K562 (cell line): ENCODE data around the gene PPP1R13L. TPM values are rescaled to one million over a fixed set of nuclear protein-coding genes. Genes with fewer than 3 reads are reported as not detected.
A peak's percentile ranks its signal among the peaks of the same experiment; 100 is the strongest.

ENCODE experiments used
- AFF1 ChIP-seq, 2 experiments: fragments of 450-650 bp; IDR thresholded peaks; 2 replicates each; pipeline ENCODE4 v1.6.1; 2018; ENCODE audit warnings: mild to moderate bottlenecking in 2 of 2, low read depth in 1 of 2; ENCODE audit not compliant: partially characterized antibody in 2 of 2
- BRCA1 ChIP-seq, 2 experiments: fragments of 450-650 bp in 1 of 2; sonication (generic) in 1 of 2; formaldehyde crosslinking in 1 of 2; IDR thresholded peaks; 2 replicates each; pipeline versions ENCODE4 v1.5.0 to v1.6.1; 2017 to 2020; ENCODE audit warnings: mild to moderate bottlenecking in 1 of 2, missing genetic modification reagents in 1 of 2
- CBFA2T2 ChIP-seq: fragments of 450-650 bp; conservative IDR thresholded peaks from 2 replicates; pipeline ENCODE4 v1.6.1; 2017; ENCODE audit warnings: mild to moderate bottlenecking
- CC2D1A ChIP-seq: fragments of 450-650 bp; IDR thresholded peaks from 2 replicates; pipeline ENCODE4 v1.6.1; 2017; ENCODE audit warnings: mild to moderate bottlenecking
- CHD4 ChIP-seq: fragments of 200-600 bp; sonication (generic); IDR thresholded peaks from 3 replicates; pipeline ENCODE4 v1.6.1; 2012; ENCODE audit warnings: low read depth, mild to moderate bottlenecking, mixed read lengths, low read length, inconsistent platforms; ENCODE audit not compliant: insufficient read depth, insufficient replicate concordance, poor library complexity, severe bottlenecking
- E2F3 ChIP-seq: fragments of 250-450 bp; sonication (Bioruptor Pico); IDR thresholded peaks from 2 replicates; pipeline ENCODE4 v1.4.0; 2020; ENCODE audit warnings: mild to moderate bottlenecking
- GATAD2A ChIP-seq: fragments of 450-650 bp; IDR thresholded peaks from 2 replicates; pipeline ENCODE4 v1.6.1; 2017
- HES1 ChIP-seq: fragments of 450-650 bp; IDR thresholded peaks from 2 replicates; pipeline ENCODE4 v1.6.1; 2016; ENCODE audit warnings: low read depth, mild to moderate bottlenecking, moderate library complexity
- IRF1 ChIP-seq: sonication (generic); formaldehyde crosslinking; IDR thresholded peaks from 2 replicates; pipeline ENCODE4 v1.8.0; 2022; ENCODE audit warnings: missing genetic modification reagents, mild to moderate bottlenecking, borderline replicate concordance
- KHSRP ChIP-seq: fragments of 450-650 bp; IDR thresholded peaks from 2 replicates; pipeline ENCODE4 v1.6.1; 2017
- MAFK ChIP-seq: IDR thresholded peaks from 2 replicates; pipeline ENCODE4 v1.6.1; 2011; ENCODE audit warnings: low read length, improper control_type of control experiment
- PYGO2 ChIP-seq: fragments of 450-650 bp; IDR thresholded peaks from 2 replicates; pipeline ENCODE4 v1.6.1; 2016; ENCODE audit warnings: mild to moderate bottlenecking, missing genetic modification characterization, moderate library complexity, missing compliant biosample characterization
- RBM25 ChIP-seq: fragments of 200-400 bp; formaldehyde crosslinking; IDR thresholded peaks from 2 replicates; pipeline ENCODE4 v1.6.1; 2018; ENCODE audit warnings: low read length, low read depth, moderate library complexity; ENCODE audit not compliant: severe bottlenecking
- SAFB ChIP-seq: fragments of 200-400 bp; formaldehyde crosslinking; IDR thresholded peaks from 2 replicates; pipeline ENCODE4 v1.6.1; 2017; ENCODE audit warnings: low read depth, low read length, borderline replicate concordance
- SIX5 ChIP-seq, 2 experiments: IDR thresholded peaks; 2 replicates each; pipeline ENCODE4 v1.6.1; 2011; ENCODE audit warnings: low read length in 2 of 2, borderline replicate concordance in 1 of 2, low read depth in 1 of 2, mild to moderate bottlenecking in 1 of 2, moderate library complexity in 1 of 2; ENCODE audit not compliant: insufficient read depth in 1 of 2
- SUPT5H ChIP-seq: fragments of 450-650 bp; IDR thresholded peaks from 2 replicates; pipeline ENCODE4 v1.6.1; 2016
- TCF15 ChIP-seq: fragments of 250-450 bp; sonication (Bioruptor Pico); IDR thresholded peaks from 2 replicates; pipeline ENCODE4 v1.8.0; 2022; ENCODE audit warnings: moderate library complexity, mild to moderate bottlenecking, inconsistent platforms
- UBTF ChIP-seq, 2 experiments: IDR thresholded peaks; 2 replicates each; pipeline ENCODE4 v1.6.1; 2012; ENCODE audit warnings: improper control_type of control experiment in 2 of 2, low read depth in 2 of 2, low read length in 2 of 2, borderline replicate concordance in 1 of 2
- ZNF316 ChIP-seq: fragments of 450-650 bp; IDR thresholded peaks from 2 replicates; pipeline ENCODE4 v1.6.1; 2016
- ZNF41 ChIP-seq: fragments of 250-450 bp; sonication (Bioruptor Pico); conservative IDR thresholded peaks from 2 replicates; pipeline ENCODE4 v1.4.0; 2020; ENCODE audit warnings: mild to moderate bottlenecking
- polyA plus RNA-seq, 8 experiments: library from polyadenylated mRNA; depleted of rRNA in 4 of 8; stranded (reverse) in 5 of 8; unstranded in 3 of 8; fragments of >200 nt; fragmentation: Nextera tagmentation in 2 of 8; fragmentation: Illumina TruSeq in 1 of 8; extraction: Ambion mirVana in 2 of 8; extraction: Trizol in 1 of 8; gene quantifications; 2 replicates each; pipeline versions ENCODE4 v1.2.1 to v1.2.3, GENCODE V29; 2011 to 2014; ENCODE audit warnings: inconsistent platforms in 1 of 8, missing spikeins in 1 of 8
- total RNA-seq, 7 experiments: library from RNA; depleted of rRNA in 6 of 7; stranded (reverse); fragments of >200 nt in 6 of 7; fragmentation: Illumina TruSeq in 2 of 7; extraction: Trizol in 2 of 7; gene quantifications; 2 replicates each; pipeline versions ENCODE4 v1.2.1 to v1.2.3, GENCODE V29; 2011 to 2021; ENCODE audit warnings: low replicate concordance in 1 of 7

Gene PPP1R13L
- total and polyA plus RNA-seq, 9 of the 15 experiments (the other 6 are each of a cell fraction or from before 2014, with no cell fraction given) = 0.32 to 6.7 (median 2.0) TPM

GRCh38 chr19:45356760-45357444, 48.0 kb downstream of the PPP1R13L start (continued):
- TF ChIP-seq UBTF (IDR thresholded peaks at IDR 0.05; ENCODE audit: borderline replicate concordance in 1 of 2, low read depth in 2 of 2, low read length in 2 of 2) (no peak), CHD4 (peak; percentile 90), KHSRP (no peak), ZNF316 (peak; percentile 73), CC2D1A (no peak), RBM25 (peak; percentile 91), HES1 (no peak), CBFA2T2 (peak; percentile 33; the same call in 1 of the 2 replicates), SIX5 (IDR thresholded peaks at IDR 0.05; ENCODE audit: borderline replicate concordance in 1 of 2, insufficient read depth in 1 of 2, low read depth in 1 of 2, low read length in 2 of 2) (no peak), SUPT5H (no peak), PYGO2 (no peak), AFF1 (IDR thresholded peaks at IDR 0.05; ENCODE audit: low read depth in 1 of 2, partially characterized antibody in 2 of 2) (no peak), BRCA1 (IDR thresholded peaks at IDR 0.05) (no peak), BRCA1 (CRISPR knock-in tag; IDR thresholded peaks at IDR 0.05) (0 out of 2 replicates have a peak, but pooled peaks have one; percentile 32), IRF1 (CRISPR knock-in tag) (no peak), MAFK (peak; percentile 28; the same call in 1 of the 2 replicates), SAFB (no peak), TCF15 (CRISPR knock-in tag) (no peak), E2F3 (no peak), GATAD2A (no peak), ZNF41 (CRISPR knock-in tag) (no peak)
